ENCODE measurements around the gene CSNK2B.

- TF ChIP-seq, protein P1, sequence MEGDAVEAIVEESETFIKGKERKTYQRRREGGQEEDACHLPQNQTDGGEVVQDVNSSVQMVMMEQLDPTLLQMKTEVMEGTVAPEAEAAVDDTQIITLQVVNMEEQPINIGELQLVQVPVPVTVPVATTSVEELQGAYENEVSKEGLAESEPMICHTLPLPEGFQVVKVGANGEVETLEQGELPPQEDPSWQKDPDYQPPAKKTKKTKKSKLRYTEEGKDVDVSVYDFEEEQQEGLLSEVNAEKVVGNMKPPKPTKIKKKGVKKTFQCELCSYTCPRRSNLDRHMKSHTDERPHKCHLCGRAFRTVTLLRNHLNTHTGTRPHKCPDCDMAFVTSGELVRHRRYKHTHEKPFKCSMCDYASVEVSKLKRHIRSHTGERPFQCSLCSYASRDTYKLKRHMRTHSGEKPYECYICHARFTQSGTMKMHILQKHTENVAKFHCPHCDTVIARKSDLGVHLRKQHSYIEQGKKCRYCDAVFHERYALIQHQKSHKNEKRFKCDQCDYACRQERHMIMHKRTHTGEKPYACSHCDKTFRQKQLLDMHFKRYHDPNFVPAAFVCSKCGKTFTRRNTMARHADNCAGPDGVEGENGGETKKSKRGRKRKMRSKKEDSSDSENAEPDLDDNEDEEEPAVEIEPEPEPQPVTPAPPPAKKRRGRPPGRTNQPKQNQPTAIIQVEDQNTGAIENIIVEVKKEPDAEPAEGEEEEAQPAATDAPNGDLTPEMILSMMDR (IDR thresholded peaks at IDR 0.05): no peak
- TF ChIP-seq POLR2A (IDR thresholded peaks at IDR 0.05): no peak
These were observed 2.5 kb upstream of the CSNK2B start for GRCh38 chr6:31663126-31663960.
